Measurements from ENCODE around the gene PPID. TPM values are rescaled to one million over a fixed set of nuclear protein-coding genes. Genes with fewer than 3 reads are reported as not detected.
"Not testable (repeated sequence)": the region's sequence is repeated elsewhere in the genome, so short reads cannot be mapped to it uniquely, and the experiment has no call there.

Gene PPID
- total RNA-seq, 2 donors from 2014 or later = 20.3 to 48.5 TPM

GRCh38 chr4:158758703-158759102 is 35.5 kb upstream of the PPID start:
- DNase-seq = no peak
- no peak for TF ChIP-seq CTCF (IDR thresholded peaks at IDR 0.05)
- Histone ChIP-seq H3K9ac (ENCODE audit: low read depth in 2 of 2, low read length in 2 of 2) (no peak overlapping the region), H3K9me3 (no peaks in the 10 kb centered on the region), H3K4me3 (no peak overlapping the region), H3K36me3 (no peaks in the 10 kb centered on the region), H3K27me3 (no peaks in the 10 kb centered on the region), H3K27ac (no peak overlapping the region), H3K4me1 (no peaks in the 10 kb centered on the region)
- intact Hi-C loops (cut with DNase I) = no loop called here

GRCh38 chr4:158758142-158758541 is 34.9 kb upstream of the PPID start:
- no peak overlapping the region for H3K27ac ChIP-seq
- H3K4me1 ChIP-seq = no peaks in the 10 kb centered on the region
- no peak overlapping the region for H3K4me3 ChIP-seq
- H3K9me3 ChIP-seq = no peaks in the 10 kb centered on the region
- no peak overlapping the region for H3K9ac ChIP-seq (ENCODE audit: low read depth in 2 of 2, low read length in 2 of 2)
- DNase-seq = no peak
- intact Hi-C loops (cut with DNase I) = no loop called here
- no peaks in the 10 kb centered on the region for H3K36me3 ChIP-seq
- no peak for TF ChIP-seq CTCF (IDR thresholded peaks at IDR 0.05)
- no peaks in the 10 kb centered on the region for H3K27me3 ChIP-seq

- intact Hi-C loops (cut with DNase I) = no loop called here
- no peaks in the 10 kb centered on the region for H3K36me3 ChIP-seq
Observed at GRCh38 chr4:158756588-158756987, 33.4 kb upstream of the PPID start.

GRCh38 chr4:158755819-158756218 is 32.6 kb upstream of the PPID start:
- H3K36me3 ChIP-seq; DNase-seq; H3K4me1 ChIP-seq; H3K4me3 ChIP-seq; H3K9ac ChIP-seq (ENCODE audit: low read depth in 2 of 2, low read length in 2 of 2); H3K27ac ChIP-seq; intact Hi-C loops (cut with DNase I); H3K27me3 ChIP-seq; H3K9me3 ChIP-seq: not testable (repeated sequence)

More at GRCh38 chr4:158756588-158756987, 33.4 kb upstream of the PPID start:
- Histone ChIP-seq H3K9ac (ENCODE audit: low read depth in 2 of 2, low read length in 2 of 2) (no peak overlapping the region), H3K9me3 (no peaks in the 10 kb centered on the region), H3K27me3 (no peaks in the 10 kb centered on the region), H3K4me1 (no peaks in the 10 kb centered on the region), H3K4me3 (no peak overlapping the region), H3K27ac (no peak overlapping the region)
- no peak for DNase-seq
- TF ChIP-seq CTCF (IDR thresholded peaks at IDR 0.05) = no peak

GRCh38 chr4:158754385-158755180 is 31.4 kb upstream of the PPID start:
- TF ChIP-seq CTCF (IDR thresholded peaks at IDR 0.05) = no peak

GRCh38 chr4:158750379-158750778 is 27.2 kb upstream of the PPID start:
- Histone ChIP-seq H3K27ac (no peak overlapping the region), H3K9ac (ENCODE audit: low read depth in 2 of 2, low read length in 2 of 2) (no peak overlapping the region), H3K9me3 (no peaks in the 10 kb centered on the region), H3K27me3 (no peaks in the 10 kb centered on the region), H3K4me3 (no peak overlapping the region), H3K4me1 (no peaks in the 10 kb centered on the region), H3K36me3 (no peaks in the 10 kb centered on the region)
- TF ChIP-seq CTCF (IDR thresholded peaks at IDR 0.05) = no peak
- no peak for DNase-seq
- intact Hi-C loops (cut with DNase I) = no loop called here

More at GRCh38 chr4:158754385-158755180, 31.4 kb upstream of the PPID start:
- H3K9me3 ChIP-seq = no peaks in the 10 kb centered on the region
- DNase-seq = no peak
- intact Hi-C loops (cut with DNase I) = no loop called here
- no peaks in the 10 kb centered on the region for H3K4me1 ChIP-seq
- H3K27me3 ChIP-seq = no peaks in the 10 kb centered on the region
- H3K4me3 ChIP-seq = no peak overlapping the region
- no peak overlapping the region for H3K9ac ChIP-seq (ENCODE audit: low read depth in 2 of 2, low read length in 2 of 2)
- H3K36me3 ChIP-seq = no peaks in the 10 kb centered on the region
- H3K27ac ChIP-seq = no peak overlapping the region

- H3K4me3 ChIP-seq; H3K4me1 ChIP-seq; H3K27ac ChIP-seq; H3K36me3 ChIP-seq; H3K27me3 ChIP-seq; H3K9me3 ChIP-seq; intact Hi-C loops (cut with DNase I); DNase-seq; H3K9ac ChIP-seq (ENCODE audit: low read depth in 2 of 2, low read length in 2 of 2): not testable (repeated sequence)
Observed at GRCh38 chr4:158746537-158746936, 23.3 kb upstream of the PPID start.

Data from colonic mucosa (tissue), 4 donors.